GM12891 (cell line): ENCODE data around the gene NPIPB6.

ENCODE experiments used
- DNase-seq: peaks from one replicate; pipeline ENCODE4 v3.0.0; 2011; ENCODE audit warnings: low spot score; ENCODE audit not compliant: insufficient read length
- FAIRE-seq: peaks from 2 replicates; lab custom pipeline; 2011; peaks lifted over from hg19 to GRCh38; lab: Jason Lieb, UNC
- PAX5 ChIP-seq: IDR thresholded peaks from 2 replicates; pipeline ENCODE4 v1.6.1; 2011; ENCODE audit warnings: low read length, moderate library complexity, mild to moderate bottlenecking; ENCODE audit not compliant: insufficient read depth, severe bottlenecking
- POLR2A ChIP-seq: IDR thresholded peaks from 2 replicates; pipeline ENCODE4 v1.6.1; 2011; ENCODE audit warnings: low read depth, low read length, control low read depth
- POLR2AphosphoS5 ChIP-seq: IDR thresholded peaks from 2 replicates; pipeline ENCODE4 v1.6.1; 2011; ENCODE audit warnings: low read depth, low read length, control low read depth
- POU2F2 ChIP-seq: IDR thresholded peaks from 2 replicates; pipeline ENCODE4 v1.6.1; 2011; ENCODE audit warnings: low read depth, mild to moderate bottlenecking, control low read depth, low read length, moderate library complexity
- SPI1 ChIP-seq: IDR thresholded peaks from 2 replicates; pipeline ENCODE4 v1.6.1; 2011; ENCODE audit warnings: low read depth, low read length, control low read depth
- TAF1 ChIP-seq: IDR thresholded peaks from 2 replicates; pipeline ENCODE4 v1.6.1; 2011; ENCODE audit warnings: low read depth, low read length, control low read depth

The NPIPB6 gene

DNA sequence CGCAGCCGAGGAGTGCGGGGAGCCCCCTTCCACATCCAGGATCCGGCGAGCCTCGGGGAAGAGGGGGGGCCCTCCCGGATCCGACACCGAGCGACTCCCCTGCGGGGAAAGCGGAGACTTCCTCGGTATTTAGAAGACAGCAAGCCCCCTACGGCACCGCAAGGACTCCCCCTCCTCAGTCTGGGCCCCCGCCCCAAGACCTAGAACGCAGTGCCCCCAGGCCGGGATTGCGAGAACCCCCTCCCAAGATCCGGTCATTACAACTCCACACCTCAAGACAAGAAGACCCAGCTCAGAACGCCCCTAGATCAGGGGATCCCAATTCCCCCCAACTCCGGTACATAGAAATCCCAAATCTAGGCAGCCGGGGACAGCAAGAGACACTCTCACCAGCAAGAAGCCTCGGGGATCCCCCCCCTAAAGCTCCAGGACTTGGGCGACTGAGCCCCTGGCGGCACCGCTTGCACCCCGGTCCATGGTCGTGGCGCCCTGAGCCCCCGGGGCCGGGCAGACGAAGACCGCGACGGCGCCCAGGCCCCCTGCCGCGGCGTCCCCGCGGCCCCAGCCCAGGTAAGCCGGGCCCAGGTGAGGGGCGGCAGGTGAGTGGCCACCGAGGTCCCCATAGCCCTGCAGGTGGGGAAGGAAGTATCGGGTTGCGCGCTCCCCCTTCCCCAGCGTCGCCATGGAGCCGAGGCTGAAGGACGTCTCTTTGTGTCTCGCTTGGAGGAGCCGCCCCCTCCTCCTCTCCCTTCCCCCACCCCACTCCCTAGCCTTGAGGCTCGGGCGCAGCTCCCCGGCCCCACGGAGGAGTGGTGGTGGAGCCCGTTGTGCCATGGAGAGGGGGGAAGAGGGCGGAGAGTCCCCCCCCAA lies 70.3 kb downstream of the NPIPB6 start:
- no peak for TF ChIP-seq POLR2AphosphoS5
- no peak for TF ChIP-seq PAX5
- no peak for TF ChIP-seq TAF1
- TF ChIP-seq SPI1 = no peak
- TF ChIP-seq POU2F2 = no peak
- TF ChIP-seq POLR2A = no peak
- no peak for DNase-seq
- no peak for FAIRE-seq
